ENCODE measurements around the gene ARAP1.

DNA sequence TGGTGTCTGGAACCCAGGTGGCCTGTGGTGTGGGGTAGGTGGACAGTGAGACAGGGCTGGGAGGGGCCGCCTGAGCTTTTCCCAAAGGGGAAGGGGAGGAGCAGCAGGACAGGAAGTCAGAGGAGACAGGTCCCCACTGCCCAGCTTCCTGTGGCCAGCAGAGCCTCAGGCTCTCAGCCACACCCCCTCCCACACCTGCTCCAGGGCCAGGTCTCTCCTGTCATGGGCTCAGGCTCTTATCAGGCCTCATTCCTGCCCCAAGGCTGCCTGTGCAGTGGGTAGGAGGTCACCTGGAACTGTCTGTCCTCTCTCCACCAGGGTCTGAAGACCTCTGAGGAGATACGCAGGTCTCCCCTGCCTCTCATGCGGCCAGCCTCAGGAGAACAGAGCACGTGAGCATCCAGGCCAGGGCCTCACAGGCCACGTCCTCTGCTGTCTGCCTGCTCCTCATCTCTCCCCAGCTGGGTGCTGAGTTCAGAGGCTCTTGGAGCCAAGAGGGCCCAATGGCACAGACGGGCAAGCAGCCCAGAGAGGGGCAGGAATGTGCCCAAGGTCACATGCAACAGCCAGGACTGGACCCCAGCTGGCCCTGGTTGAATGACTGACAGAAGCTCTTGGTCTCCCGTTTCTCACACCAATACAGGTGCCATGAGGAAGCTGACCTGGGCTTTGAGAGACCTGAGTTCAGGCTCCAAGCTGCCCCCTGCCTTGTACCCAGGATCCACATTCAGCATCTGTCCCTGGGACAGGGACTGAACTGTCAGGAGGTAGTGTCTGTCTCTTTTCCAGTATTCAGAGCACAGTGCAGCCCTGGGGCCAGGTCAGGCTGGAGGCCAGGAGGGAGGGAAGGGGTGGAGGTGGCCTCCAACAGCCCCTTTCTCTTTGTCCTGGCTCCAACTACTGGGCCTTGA is 24.9 kb upstream of the ARAP1 start:
- no peak for TF ChIP-seq POLR2AphosphoS5 (IDR thresholded peaks at IDR 0.05; ENCODE audit: low read depth, low read length)
- no peak for TF ChIP-seq TAF1 (IDR thresholded peaks at IDR 0.05; ENCODE audit: low read depth, low read length)
- no peak for TF ChIP-seq POLR2A (IDR thresholded peaks at IDR 0.05; ENCODE audit: low read depth, low read length)
- TF ChIP-seq SPI1 (IDR thresholded peaks at IDR 0.05; ENCODE audit: low read depth, low read length): no peak
- TF ChIP-seq POU2F2 (IDR thresholded peaks at IDR 0.05; ENCODE audit: low read depth, low read length): no peak
- no peak for TF ChIP-seq PAX5 (IDR thresholded peaks at IDR 0.05; ENCODE audit: insufficient read depth, low read length, severe bottlenecking)
